ENCODE results near the gene MTF2. TPM values are rescaled to one million over a fixed set of nuclear protein-coding genes. Genes with fewer than 3 reads are reported as not detected.

The MTF2 gene
- total and polyA plus RNA-seq, 9 of the 15 experiments (the other 6 are each of a cell fraction or from before 2014, with no cell fraction given), result 29.3 to 124 (median 57.7) TPM

GRCh38 chr1:93033785-93034184, 45.3 kb upstream of the MTF2 start (continued):
- TF ChIP-seq ZNF655 (CRISPR knock-in tag; IDR thresholded peaks at IDR 0.05) (no peak), ZNF740 (CRISPR knock-in tag; IDR thresholded peaks at IDR 0.05) (no peak), ZNF740 (tag; IDR thresholded peaks at IDR 0.05) (no peak), THRB (CRISPR knock-in tag; conservative IDR thresholded peaks at IDR 0.05) (no peak), ZSCAN29 (IDR thresholded peaks at IDR 0.05) (no peak), SMARCA5 (IDR thresholded peaks at IDR 0.05) (no peak; the same call in 1 of the 2 replicates), KDM2B (CRISPR knock-in tag; IDR thresholded peaks at IDR 0.05) (no peak), CTBP1 (IDR thresholded peaks at IDR 0.05; ENCODE audit: borderline replicate concordance) (0 out of 2 replicates have a peak, but pooled peaks have one; percentile 11), RERE (CRISPR knock-in tag; IDR thresholded peaks at IDR 0.05; ENCODE audit: borderline replicate concordance) (no peak), PURB (CRISPR knock-in tag; IDR thresholded peaks at IDR 0.05; ENCODE audit: low read depth) (no peak), E2F3 (CRISPR knock-in tag; IDR thresholded peaks at IDR 0.05) (no peak), ZNF639 (CRISPR knock-in tag; conservative IDR thresholded peaks at IDR 0.05 in 1 of 2, IDR thresholded peaks at IDR 0.05 in 1 of 2) (0 out of 4 replicates have a peak, but pooled peaks of 1 of the 2 experiments have one; percentile 2), ZNF398 (CRISPR knock-in tag; IDR thresholded peaks at IDR 0.05) (no peak), RUNX1 (IDR thresholded peaks at IDR 0.05; ENCODE audit: low read depth) (no peak), ZFP30 (CRISPR knock-in tag; IDR thresholded peaks at IDR 0.05; ENCODE audit: borderline replicate concordance) (no peak)

Data from K562 (cell line).